Activated T-cell treated with anti-CD3 and anti-CD28 coated beads, Interleukin-2, amount 50 U/mL, for 24 hours (primary cell): Measurements from ENCODE around the gene ADGRG4.

ENCODE experiments used
- DNase-seq: peaks from one replicate; pipeline ENCODE4 v3.0.0-alpha.2; 2020
- H3K27ac Mint-ChIP-seq: 2 replicates; pipeline ENCODE4 v1.8.0; 2020; ENCODE audit warnings: mild to moderate bottlenecking, mixed read lengths
- H3K27me3 Mint-ChIP-seq: 2 replicates; pipeline ENCODE4 v1.8.0; 2020; ENCODE audit warnings: mixed read lengths
- H3K36me3 Mint-ChIP-seq: 2 replicates; pipeline ENCODE4 v1.8.0; 2020; ENCODE audit warnings: low read depth, mixed read lengths
- H3K4me1 Mint-ChIP-seq: 2 replicates; pipeline ENCODE4 v1.8.0; 2020; ENCODE audit warnings: low read depth, mixed read lengths
- H3K4me3 Mint-ChIP-seq: 2 replicates; pipeline ENCODE4 v1.8.0; 2020; ENCODE audit warnings: mild to moderate bottlenecking, moderate library complexity, mixed read lengths
- H3K9me3 Mint-ChIP-seq: 2 replicates; pipeline ENCODE4 v1.8.0; 2020; ENCODE audit warnings: mixed read lengths

ADGRG4 gene

GRCh38 chrX:136319600-136319999 is 18.8 kb downstream of the ADGRG4 start:
- no peak for DNase-seq
- Mint-ChIP-seq H3K4me3 (no peak overlapping the region), H3K9me3 (no peaks in the 10 kb centered on the region), H3K27ac (no peak overlapping the region), H3K36me3 (no peaks in the 10 kb centered on the region), H3K4me1 (no peaks in the 10 kb centered on the region), H3K27me3 (peaks cover 21% of the 10 kb centered on the region)

GRCh38 chrX:136321532-136321931 is 20.8 kb downstream of the ADGRG4 start:
- H3K9me3 Mint-ChIP-seq, result no peaks in the 10 kb centered on the region
- H3K4me1 Mint-ChIP-seq, result no peaks in the 10 kb centered on the region
- H3K4me3 Mint-ChIP-seq, result no peak overlapping the region
- H3K27me3 Mint-ChIP-seq, result peaks cover 31% of the 10 kb centered on the region
- H3K27ac Mint-ChIP-seq, result no peak overlapping the region
- no peak for DNase-seq
- H3K36me3 Mint-ChIP-seq, result no peaks in the 10 kb centered on the region

GRCh38 chrX:136322064-136322463 is 21.3 kb downstream of the ADGRG4 start:
- H3K27ac Mint-ChIP-seq, result no peak overlapping the region
- peaks cover 27% of the 10 kb centered on the region for H3K27me3 Mint-ChIP-seq
- H3K9me3 Mint-ChIP-seq, result no peaks in the 10 kb centered on the region
- no peak overlapping the region for H3K4me3 Mint-ChIP-seq
- DNase-seq, result no peak
- H3K4me1 Mint-ChIP-seq, result no peaks in the 10 kb centered on the region
- H3K36me3 Mint-ChIP-seq, result no peaks in the 10 kb centered on the region

GRCh38 chrX:136325377-136325776 is 24.6 kb downstream of the ADGRG4 start:
- no peak for DNase-seq
- H3K4me1 Mint-ChIP-seq, result no peaks in the 10 kb centered on the region
- H3K9me3 Mint-ChIP-seq, result no peaks in the 10 kb centered on the region
- H3K27ac Mint-ChIP-seq, result no peak overlapping the region
- H3K36me3 Mint-ChIP-seq, result no peaks in the 10 kb centered on the region
- H3K27me3 Mint-ChIP-seq, result peaks cover 27% of the 10 kb centered on the region
- no peak overlapping the region for H3K4me3 Mint-ChIP-seq

GRCh38 chrX:136328933-136329332 is 28.2 kb downstream of the ADGRG4 start:
- Mint-ChIP-seq H3K9me3 (no peaks in the 10 kb centered on the region), H3K27ac (no peak overlapping the region), H3K36me3 (no peaks in the 10 kb centered on the region), H3K4me3 (no peak overlapping the region), H3K4me1 (no peaks in the 10 kb centered on the region), H3K27me3 (peaks cover 14% of the 10 kb centered on the region)
- DNase-seq, result no peak

GRCh38 chrX:136336623-136337022 is 35.9 kb downstream of the ADGRG4 start:
- H3K4me1 Mint-ChIP-seq, result no peaks in the 10 kb centered on the region
- DNase-seq, result no peak
- H3K36me3 Mint-ChIP-seq, result no peaks in the 10 kb centered on the region
- H3K4me3 Mint-ChIP-seq, result no peak overlapping the region
- no peaks in the 10 kb centered on the region for H3K9me3 Mint-ChIP-seq
- no peak overlapping the region for H3K27ac Mint-ChIP-seq
- H3K27me3 Mint-ChIP-seq, result peaks cover 24% of the 10 kb centered on the region

- Mint-ChIP-seq H3K27ac (no peak overlapping the region), H3K4me3 (no peak overlapping the region), H3K27me3 (peaks cover 29% of the 10 kb centered on the region), H3K9me3 (no peaks in the 10 kb centered on the region), H3K4me1 (no peaks in the 10 kb centered on the region), H3K36me3 (no peaks in the 10 kb centered on the region)
- no peak for DNase-seq
These were observed 38.9 kb downstream of the ADGRG4 start for GRCh38 chrX:136339702-136340101.

- H3K27ac Mint-ChIP-seq, result no peak overlapping the region
- H3K4me1 Mint-ChIP-seq, result no peaks in the 10 kb centered on the region
- peaks cover 34% of the 10 kb centered on the region for H3K27me3 Mint-ChIP-seq
- no peaks in the 10 kb centered on the region for H3K9me3 Mint-ChIP-seq
- no peaks in the 10 kb centered on the region for H3K36me3 Mint-ChIP-seq
- no peak for DNase-seq
- H3K4me3 Mint-ChIP-seq, result no peak overlapping the region
These were observed 43.6 kb downstream of the ADGRG4 start for GRCh38 chrX:136344320-136344719.

- H3K9me3 Mint-ChIP-seq, result no peaks in the 10 kb centered on the region
- H3K36me3 Mint-ChIP-seq, result no peaks in the 10 kb centered on the region
- H3K27ac Mint-ChIP-seq, result no peak overlapping the region
- no peak for DNase-seq
- H3K27me3 Mint-ChIP-seq, result peaks cover 18% of the 10 kb centered on the region
- no peak overlapping the region for H3K4me3 Mint-ChIP-seq
- H3K4me1 Mint-ChIP-seq, result no peaks in the 10 kb centered on the region
These were observed 45.7 kb downstream of the ADGRG4 start for GRCh38 chrX:136346506-136346905.

- no peak overlapping the region for H3K4me3 Mint-ChIP-seq
- DNase-seq, result no peak
- peaks cover 23% of the 10 kb centered on the region for H3K27me3 Mint-ChIP-seq
- no peak overlapping the region for H3K27ac Mint-ChIP-seq
- no peaks in the 10 kb centered on the region for H3K9me3 Mint-ChIP-seq
- no peaks in the 10 kb centered on the region for H3K4me1 Mint-ChIP-seq
- no peaks in the 10 kb centered on the region for H3K36me3 Mint-ChIP-seq
These were observed 46.9 kb downstream of the ADGRG4 start for GRCh38 chrX:136347706-136348105.

GRCh38 chrX:136353526-136354093 is 52.8 kb downstream of the ADGRG4 start:
- H3K4me1 Mint-ChIP-seq, result no peaks in the 10 kb centered on the region
- no peaks in the 10 kb centered on the region for H3K9me3 Mint-ChIP-seq
- H3K27me3 Mint-ChIP-seq, result peaks cover 34% of the 10 kb centered on the region
- H3K36me3 Mint-ChIP-seq, result no peaks in the 10 kb centered on the region
- DNase-seq, result no peak
- no peak overlapping the region for H3K4me3 Mint-ChIP-seq
- H3K27ac Mint-ChIP-seq, result no peak overlapping the region

GRCh38 chrX:136354201-136354600 is 53.4 kb downstream of the ADGRG4 start:
- no peak overlapping the region for H3K4me3 Mint-ChIP-seq
- no peak overlapping the region for H3K27ac Mint-ChIP-seq
- no peaks in the 10 kb centered on the region for H3K9me3 Mint-ChIP-seq
- no peaks in the 10 kb centered on the region for H3K4me1 Mint-ChIP-seq
- H3K27me3 Mint-ChIP-seq, result peaks cover 34% of the 10 kb centered on the region
- H3K36me3 Mint-ChIP-seq, result no peaks in the 10 kb centered on the region
- no peak for DNase-seq

GRCh38 chrX:136369377-136369776 is 68.6 kb downstream of the ADGRG4 start:
- no peaks in the 10 kb centered on the region for H3K36me3 Mint-ChIP-seq
- no peaks in the 10 kb centered on the region for H3K4me1 Mint-ChIP-seq
- no peak overlapping the region for H3K27ac Mint-ChIP-seq
- no peak overlapping the region for H3K4me3 Mint-ChIP-seq
- no peaks in the 10 kb centered on the region for H3K9me3 Mint-ChIP-seq
- no peak for DNase-seq
- peaks cover 43% of the 10 kb centered on the region for H3K27me3 Mint-ChIP-seq

- Mint-ChIP-seq H3K27ac (no peak overlapping the region), H3K9me3 (no peaks in the 10 kb centered on the region), H3K27me3 (peaks cover 31% of the 10 kb centered on the region), H3K36me3 (no peaks in the 10 kb centered on the region), H3K4me1 (peaks cover 3% of the 10 kb centered on the region), H3K4me3 (no peak overlapping the region)
- DNase-seq, result no peak
These were observed 76.0 kb downstream of the ADGRG4 start for GRCh38 chrX:136376713-136377112.

GRCh38 chrX:136380010-136380769 is 79.4 kb downstream of the ADGRG4 start:
- H3K4me3 Mint-ChIP-seq, result no peak overlapping the region
- no peak for DNase-seq
- peaks cover 48% of the 10 kb centered on the region for H3K27me3 Mint-ChIP-seq
- no peaks in the 10 kb centered on the region for H3K36me3 Mint-ChIP-seq
- no peak overlapping the region for H3K27ac Mint-ChIP-seq
- H3K4me1 Mint-ChIP-seq, result peaks cover 3% of the 10 kb centered on the region
- H3K9me3 Mint-ChIP-seq, result no peaks in the 10 kb centered on the region
